GM18858 (cell line): Measurements from ENCODE around the gene PCGF1.
A peak's percentile ranks its signal among the peaks of the same experiment; 100 is the strongest.
"Not testable (repeated sequence)": the region's sequence is repeated elsewhere in the genome, so short reads cannot be mapped to it uniquely, and the experiment has no call there.

Experiments used
- ATAC-seq: cut with Tn5 transposase; IDR thresholded peaks from one replicate; pipeline ENCODE4 v1.9.1; 2021; ENCODE audit not compliant: unreplicated experiment

Gene PCGF1

DNA sequence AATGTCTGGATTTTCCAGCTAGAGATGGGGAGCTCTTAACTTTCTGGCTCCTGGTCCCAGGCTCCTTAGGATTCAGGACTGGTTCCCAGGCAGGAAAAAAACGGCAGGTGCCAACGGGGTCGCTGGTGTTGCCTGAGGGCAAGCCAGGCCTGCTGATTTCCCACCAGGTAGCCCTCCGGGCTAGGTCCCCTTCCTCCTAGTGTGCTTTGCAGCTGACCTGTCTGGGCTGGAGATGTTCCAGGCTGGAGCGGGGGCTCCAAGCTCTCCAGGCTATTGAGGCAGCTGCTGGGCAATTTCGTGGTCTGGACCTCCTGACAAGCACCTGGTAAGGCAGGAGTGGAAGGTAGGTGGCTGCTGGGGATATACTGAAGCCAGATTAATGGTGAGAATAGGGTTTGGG is 33.0 kb downstream of the PCGF1 start:
- no peak for ATAC-seq

DNA sequence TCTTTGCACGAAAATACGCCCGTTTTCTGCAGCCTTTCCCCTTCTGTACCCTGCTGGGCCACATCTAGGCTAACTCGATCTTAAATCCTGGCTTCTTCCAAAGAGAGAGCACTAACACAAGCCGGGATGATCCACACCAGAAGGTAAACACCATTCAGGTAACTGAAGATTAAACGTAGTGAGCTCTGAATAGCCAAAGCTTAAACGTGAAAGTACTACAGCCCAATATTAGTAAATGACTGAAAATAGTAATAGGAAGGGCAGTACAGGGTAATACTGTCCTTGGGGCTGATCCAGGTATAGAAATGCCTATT is 34.6 kb downstream of the PCGF1 start:
- no peak for ATAC-seq

DNA sequence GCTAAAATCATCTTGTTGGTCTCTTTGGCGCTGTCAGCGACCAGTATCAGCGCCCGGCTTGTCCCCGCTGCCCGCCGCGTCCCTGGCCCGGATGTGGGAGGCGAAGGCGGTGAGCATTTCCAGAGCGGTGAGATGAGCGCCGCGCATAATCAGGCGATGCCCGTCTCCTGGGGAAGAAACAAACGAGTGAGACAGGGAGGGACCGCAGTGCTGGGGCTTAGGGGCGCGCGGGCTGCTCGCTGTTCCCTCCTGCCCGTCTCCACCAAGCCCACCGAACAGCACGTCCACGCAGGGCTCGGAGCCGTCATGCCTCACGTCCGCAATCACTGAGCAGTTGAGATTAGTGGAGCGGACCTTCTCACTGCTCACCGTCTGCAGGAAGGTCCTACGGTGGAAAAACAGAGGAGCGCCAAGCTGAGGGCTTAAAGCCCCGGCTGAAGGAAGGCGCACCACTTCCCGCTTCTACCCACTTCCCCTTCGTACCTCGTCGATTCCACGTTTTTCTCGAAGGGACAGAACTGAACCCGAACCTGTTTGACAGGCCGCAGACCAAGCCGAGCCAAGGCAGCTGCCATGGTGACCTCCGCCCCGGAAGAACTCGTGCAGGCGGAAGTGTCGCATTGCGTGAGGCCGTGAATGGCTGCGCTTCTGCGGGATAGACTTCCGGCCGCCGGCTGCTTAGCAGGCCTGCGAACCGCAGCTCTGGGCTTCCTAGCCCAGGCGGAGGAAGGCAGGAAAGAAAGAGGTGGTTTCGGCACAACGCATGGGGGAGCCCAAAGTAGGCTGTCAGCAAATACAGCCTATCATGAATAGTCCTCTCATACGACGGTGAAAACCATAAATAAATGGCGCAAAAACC is 35.2 kb downstream of the PCGF1 start, which contains the start of gene MRPL53:
MRPL53 (minus strand) TSS at position 595 of the 859 bp plus-strand sequence; CDS start at position 575, 20 bp downstream.
- peak; percentile 71 for ATAC-seq

DNA sequence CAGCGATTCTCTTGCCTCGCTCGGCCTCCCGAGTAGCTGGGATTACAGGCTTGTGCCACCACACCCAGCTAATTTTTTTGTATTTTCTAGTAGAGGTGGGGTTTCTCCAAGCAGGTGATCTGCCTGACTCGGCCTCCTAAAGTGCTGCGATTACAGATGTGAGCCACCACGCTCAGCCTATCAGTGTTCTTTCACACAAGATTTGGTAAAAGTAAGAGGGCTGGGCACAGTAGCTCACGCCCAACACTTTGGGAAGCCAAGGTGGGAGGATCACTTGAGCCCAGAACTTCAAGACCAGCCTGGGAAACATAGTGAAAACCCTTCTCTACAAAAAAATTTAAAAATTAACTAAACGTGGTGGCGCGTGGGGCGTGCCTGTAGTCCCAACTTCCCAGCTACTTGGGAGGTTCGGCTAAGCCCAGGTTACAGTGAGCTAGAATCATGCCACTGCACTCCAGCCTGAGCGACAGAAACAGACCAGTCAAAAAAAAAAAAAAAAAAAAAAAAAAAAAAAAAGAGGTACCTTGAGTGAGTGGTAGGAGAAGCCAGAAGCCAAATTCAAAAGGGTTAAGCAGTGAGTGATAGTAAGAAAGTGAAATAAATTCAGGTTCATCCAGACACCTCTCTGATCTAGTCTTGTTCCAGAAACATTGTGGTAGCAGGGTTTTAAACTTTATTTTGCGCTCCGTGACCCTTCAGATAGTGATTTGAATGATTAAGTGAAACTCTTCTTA is 36.0 kb downstream of the PCGF1 start:
- ATAC-seq: no peak

DNA sequence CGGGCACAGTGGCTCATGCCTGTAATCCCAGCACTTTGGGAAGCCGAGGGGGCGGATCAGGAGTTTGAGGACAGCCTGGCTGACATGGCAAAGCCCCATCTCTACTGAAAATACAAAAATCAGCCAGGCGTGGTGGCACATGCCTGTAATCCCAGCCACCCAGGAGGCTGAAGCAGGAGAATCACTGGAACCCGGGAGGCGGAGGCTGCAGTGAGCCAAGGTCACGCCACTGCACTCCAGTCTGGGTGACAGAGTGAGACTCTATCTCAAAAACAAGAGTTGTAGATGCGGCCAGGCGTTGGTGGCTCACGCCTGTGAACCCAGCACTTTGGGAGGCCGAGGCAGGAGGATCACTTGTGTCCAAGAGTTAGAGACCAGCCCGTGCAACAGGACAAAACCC is 36.8 kb downstream of the PCGF1 start:
- ATAC-seq: not testable (repeated sequence)

DNA sequence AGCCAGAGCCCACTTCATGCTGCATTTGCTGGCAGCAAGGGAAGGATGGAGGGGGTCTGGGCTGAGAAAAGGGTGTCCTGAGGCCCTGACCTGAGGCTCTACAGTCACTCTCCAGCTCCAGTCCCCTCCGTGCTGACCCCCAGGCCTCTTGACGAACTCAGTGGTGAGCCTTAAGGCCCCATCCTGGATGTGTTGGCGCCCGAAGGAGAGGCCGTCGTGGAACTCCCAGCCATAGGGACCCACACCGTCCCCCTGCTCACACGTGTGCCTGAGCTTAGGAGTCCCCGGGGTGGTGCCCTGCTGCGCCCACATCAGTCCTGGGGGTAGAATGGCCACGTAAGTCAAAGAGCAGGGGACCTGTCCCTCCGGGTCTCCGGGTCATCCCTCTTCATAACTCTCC is 43.1 kb downstream of the PCGF1 start:
- ATAC-seq: no peak

DNA sequence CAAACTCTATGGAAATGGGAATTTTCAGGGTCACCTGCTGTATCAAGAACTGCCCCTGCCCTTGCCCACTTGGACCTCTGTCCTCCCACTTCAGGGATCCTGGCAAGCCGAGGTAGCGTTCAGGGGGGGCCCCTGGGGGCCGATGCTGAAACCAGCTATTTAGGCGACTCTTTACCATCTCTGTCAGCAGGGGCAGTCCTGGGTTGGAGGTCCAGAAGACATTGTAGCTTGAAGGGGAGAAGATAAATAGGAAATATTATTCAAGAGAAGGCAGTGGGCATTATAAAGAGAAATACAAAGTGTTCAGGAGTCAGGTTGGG is 44.7 kb downstream of the PCGF1 start:
- no peak for ATAC-seq

DNA sequence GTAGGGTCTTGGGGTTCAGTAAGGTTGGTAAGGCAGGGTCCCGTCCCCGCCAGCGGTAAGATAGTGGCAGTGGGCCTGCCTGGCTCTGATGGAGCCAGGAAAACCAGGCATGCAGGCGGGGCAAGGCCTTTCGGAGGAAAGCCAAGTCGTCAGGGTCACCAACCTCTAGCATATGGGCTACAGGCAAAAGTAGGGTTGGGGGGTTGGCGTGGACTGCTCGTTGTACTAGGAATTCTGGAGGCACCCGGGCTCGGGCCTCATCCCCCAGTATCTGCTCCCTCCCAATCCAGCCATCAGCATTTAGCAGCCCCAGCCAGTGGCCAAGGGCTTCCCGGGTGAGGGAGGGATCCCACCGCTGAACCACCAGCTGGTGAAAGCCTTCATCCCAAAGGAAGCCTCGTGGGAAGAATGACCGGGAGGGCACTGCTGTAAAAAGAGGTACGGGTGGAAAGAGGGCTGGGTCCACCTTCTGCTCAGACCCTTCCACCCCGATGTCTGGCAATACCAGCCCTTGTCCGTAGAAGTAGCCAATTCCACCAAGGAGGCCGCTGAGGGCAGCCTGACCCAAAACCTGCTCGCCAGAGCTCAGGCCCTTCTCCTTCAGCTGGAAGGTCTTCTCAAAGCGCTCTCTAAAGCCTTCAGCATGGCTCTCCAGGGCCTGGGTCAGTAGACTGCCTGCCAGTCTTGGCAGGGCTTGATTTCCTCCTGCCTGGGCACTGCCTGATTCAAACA is 45.3 kb downstream of the PCGF1 start:
- ATAC-seq: no peak

DNA sequence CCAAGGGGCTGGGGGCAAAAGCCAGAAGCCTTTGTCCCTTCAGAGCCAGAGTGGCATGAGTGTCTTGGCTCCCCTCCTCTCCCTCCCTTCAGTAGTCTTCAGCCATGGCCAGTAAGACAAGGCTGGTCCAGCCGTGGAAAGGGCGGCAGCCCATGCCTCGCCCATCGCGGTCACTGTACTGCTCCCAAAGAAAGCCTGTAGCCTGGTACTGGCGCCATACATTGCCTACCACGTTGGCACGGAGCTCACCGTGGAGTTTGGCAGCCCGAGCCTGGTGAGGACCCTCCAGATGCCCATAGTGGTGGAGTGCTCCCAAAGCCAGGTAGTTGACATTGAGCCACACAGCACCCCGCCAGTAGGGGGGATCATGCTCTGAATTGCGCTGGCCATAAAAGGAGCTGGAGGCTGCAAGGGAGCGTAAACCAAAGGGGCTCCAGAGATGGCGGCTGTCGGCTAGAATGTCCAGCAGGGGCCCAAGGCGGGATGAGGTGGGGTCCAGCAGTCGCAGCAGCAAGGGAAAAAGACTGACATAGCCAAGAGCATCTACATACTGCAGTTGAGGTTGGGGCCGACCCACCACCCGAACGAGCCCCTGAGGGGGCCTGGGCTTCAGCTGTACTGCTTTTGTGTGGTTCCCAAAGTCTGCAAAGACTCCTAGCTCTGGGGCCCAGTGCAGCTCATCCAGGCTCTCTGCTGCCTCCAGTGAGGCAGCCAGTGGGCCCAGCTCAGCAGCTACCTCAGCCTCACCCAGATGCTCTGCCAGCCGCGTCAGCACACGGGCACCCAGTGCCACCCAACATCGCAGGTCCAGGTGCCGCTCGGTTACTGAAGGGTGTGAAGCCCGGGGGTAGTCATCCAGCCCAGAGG is 46.1 kb downstream of the PCGF1 start:
- ATAC-seq: no peak

DNA sequence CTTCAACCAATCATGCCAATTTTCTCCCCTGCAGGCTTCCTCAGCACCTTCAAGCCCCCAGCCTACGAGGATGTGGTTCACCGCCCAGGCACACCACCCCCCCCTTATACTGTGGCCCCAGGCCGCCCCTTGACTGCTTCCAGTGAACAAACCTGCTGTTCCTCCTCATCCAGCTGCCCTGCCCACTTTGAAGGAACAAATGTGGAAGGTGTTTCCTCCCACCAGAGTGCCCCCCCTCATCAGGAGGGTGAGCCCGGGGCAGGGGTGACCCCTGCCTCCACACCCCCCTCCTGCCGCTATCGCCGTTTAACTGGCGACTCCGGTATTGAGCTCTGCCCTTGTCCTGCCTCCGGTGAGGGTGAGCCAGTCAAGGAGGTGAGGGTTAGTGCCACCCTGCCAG is 47.3 kb downstream of the PCGF1 start:
- ATAC-seq: not testable (repeated sequence)

DNA sequence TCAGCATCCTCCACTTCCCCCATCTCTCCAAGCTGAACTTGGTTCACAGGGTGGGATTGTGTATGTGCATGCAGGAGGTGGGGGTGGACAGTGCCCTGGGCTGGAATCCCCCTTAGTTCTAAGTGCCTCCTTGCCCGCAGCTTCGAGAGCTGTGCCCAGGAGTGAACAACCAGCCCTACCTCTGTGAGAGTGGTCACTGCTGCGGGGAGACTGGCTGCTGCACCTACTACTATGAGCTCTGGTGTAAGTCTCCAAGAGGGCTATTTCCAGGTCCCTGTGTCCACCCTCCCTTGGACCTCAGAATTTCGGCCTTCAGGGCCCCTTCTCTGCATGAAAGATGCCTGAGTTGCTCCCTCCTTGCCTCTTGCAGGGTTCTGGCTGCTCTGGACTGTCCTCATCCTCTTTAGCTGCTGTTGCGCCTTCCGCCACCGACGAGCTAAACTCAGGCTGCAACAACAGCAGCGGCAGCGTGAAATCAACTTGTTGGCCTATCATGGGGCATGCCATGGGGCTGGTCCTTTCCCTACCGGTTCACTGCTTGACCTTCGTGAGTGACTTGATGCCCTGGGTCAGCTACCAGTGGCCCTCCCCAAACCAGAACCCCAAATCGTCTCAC is 47.9 kb downstream of the PCGF1 start:
- ATAC-seq: not testable (repeated sequence)

DNA sequence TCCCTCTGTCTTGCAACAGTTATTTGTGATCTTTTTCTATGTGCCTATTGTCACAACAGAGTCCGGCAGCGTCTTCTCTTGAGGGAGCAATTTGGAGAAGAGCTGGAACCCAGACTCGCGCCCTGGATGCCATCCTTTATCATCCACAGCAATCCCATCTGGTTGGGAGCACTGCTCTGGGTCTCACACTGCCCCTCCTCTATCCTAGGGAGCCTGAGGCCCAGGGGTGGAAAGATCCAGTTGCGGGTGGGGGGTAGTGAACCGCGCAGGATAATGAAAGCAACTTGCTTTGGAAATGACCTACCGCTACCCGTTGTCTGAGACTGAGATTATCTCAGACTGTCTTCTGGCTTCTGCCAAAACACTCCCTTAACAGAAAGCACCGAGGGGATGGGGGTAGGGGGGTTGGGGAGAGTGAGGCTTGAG is 48.5 kb downstream of the PCGF1 start:
- ATAC-seq: no peak

DNA sequence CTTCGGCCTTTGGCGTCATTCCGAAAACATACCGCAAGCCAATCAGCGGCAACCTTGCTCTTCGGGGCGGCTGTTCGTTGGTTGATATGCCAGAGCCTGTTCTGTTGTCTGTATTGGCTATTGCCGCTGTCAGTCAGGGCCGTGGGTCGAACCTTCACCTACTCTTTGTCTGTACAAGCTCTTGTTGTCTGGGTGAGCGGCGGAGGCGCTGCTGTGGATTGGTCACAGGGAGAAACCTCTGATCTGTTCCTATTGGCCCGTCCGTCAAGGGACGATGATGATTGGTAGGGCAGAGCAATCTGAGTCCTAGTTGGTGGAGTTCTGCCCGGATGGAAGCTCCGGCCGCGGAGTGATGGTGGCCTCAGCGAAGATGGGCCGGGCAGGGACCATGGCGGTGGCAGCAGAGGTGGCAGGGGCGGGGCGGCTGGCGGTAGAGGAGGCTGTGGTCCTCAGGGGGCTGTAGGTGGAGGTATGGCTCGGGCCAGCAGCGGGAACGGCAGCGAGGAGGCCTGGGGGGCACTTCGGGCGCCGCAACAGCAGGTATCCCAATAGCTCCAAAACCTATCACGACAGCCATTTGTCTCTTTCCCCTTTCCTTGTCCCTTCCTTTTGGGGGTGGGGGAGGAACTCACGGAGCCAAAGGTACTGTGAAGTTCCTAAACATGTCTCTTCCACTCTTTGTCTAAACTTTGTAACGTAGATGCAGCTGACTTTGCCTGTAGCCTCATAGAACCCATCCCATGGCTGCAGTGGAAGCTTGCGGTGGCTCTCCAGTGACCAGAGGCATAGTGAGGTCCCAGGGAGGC is 49.2 kb downstream of the PCGF1 start, which contains the start of gene WBP1:
WBP1 (plus strand) TSS at position 307 of the 806 bp plus-strand sequence; CDS start at position 472, 165 bp downstream.
- peak; percentile 83 for ATAC-seq

DNA sequence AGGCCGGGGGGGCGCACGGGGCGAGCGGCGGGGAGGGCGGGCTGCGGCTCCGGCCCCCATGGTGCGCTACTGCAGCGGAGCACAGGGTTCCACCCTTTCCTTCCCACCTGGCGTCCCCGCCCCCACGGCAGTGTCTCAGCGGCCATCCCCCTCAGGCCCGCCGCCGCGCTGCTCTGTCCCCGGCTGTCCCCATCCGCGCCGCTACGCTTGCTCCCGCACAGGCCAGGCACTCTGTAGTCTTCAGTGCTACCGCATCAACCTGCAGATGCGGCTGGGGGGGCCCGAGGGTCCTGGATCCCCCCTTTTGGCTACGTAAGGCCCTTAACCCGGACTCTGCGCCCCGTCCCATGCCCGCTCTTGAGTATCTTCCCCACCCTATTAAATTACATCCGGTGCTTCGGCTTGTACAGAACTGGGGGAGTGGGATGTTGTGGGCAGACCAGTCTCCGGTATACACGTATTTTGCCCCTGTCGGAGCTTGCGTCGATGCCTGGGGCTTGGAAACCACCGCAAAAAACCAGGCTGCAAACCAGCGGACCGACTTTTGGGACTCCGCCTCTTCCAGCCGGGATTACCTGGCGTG is 49.9 kb downstream of the PCGF1 start:
- peak; percentile 19 for ATAC-seq

DNA sequence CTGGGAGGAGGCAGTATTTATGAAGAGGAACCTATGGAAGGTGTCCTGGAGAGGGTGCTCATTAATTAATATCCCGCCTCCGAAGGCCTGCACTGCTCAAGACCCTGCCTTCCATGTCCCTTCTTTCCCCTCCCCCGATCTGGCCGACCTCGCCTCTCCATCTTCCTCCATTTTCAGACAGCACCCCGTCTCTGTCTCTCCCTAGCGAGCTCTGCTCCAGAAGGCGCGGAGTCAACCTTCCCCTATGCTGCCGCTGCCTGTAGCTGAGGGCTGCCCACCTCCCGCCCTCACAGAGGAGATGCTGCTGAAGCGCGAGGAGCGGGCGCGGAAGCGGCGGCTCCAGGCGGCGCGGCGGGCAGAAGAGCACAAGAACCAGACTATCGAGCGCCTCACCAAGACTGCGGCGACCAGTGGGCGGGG is 50.4 kb downstream of the PCGF1 start:
- no peak for ATAC-seq
